ENCODE measurements around the gene ING4.

The ING4 gene

GRCh38 chr12:6699989-6700645 is 37.2 kb upstream of the ING4 start:
- no peak overlapping the region for H3K27ac ChIP-seq
- CTCF ChIA-PET: no interaction called here
- no peak for DNase-seq (ENCODE audit: low spot score)
- TF ChIP-seq, protein P1, sequence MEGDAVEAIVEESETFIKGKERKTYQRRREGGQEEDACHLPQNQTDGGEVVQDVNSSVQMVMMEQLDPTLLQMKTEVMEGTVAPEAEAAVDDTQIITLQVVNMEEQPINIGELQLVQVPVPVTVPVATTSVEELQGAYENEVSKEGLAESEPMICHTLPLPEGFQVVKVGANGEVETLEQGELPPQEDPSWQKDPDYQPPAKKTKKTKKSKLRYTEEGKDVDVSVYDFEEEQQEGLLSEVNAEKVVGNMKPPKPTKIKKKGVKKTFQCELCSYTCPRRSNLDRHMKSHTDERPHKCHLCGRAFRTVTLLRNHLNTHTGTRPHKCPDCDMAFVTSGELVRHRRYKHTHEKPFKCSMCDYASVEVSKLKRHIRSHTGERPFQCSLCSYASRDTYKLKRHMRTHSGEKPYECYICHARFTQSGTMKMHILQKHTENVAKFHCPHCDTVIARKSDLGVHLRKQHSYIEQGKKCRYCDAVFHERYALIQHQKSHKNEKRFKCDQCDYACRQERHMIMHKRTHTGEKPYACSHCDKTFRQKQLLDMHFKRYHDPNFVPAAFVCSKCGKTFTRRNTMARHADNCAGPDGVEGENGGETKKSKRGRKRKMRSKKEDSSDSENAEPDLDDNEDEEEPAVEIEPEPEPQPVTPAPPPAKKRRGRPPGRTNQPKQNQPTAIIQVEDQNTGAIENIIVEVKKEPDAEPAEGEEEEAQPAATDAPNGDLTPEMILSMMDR (conservative IDR thresholded peaks at IDR 0.05; ENCODE audit: low read depth): no peak
- POLR2A ChIA-PET (ENCODE audit: low non-redundant PET): interaction anchor here (0.6 kb wide), 2 partner anchors 248 to 307 kb away, joined by 4 to 6 read pairs; partner anchors contain the start of gene TAPBPL

GRCh38 chr12:6699259-6699988 is 36.5 kb upstream of the ING4 start:
- ChIA-PET POLR2A (ENCODE audit: low non-redundant PET) (no interaction called here), CTCF (interaction anchor here (0.6 to 1.6 kb wide), 3 partner anchors 26 to 85 kb away, joined by 4 to 9 read pairs (median 6); no protein-coding TSS in a partner anchor)
- H3K27ac ChIP-seq: no peak overlapping the region
- TF ChIP-seq, protein P1 (conservative IDR thresholded peaks at IDR 0.05; ENCODE audit: low read depth): no peak
- DNase-seq (ENCODE audit: low spot score): no peak

- POLR2A ChIA-PET (ENCODE audit: low non-redundant PET): no interaction called here
- TF ChIP-seq, protein P1 (conservative IDR thresholded peaks at IDR 0.05; ENCODE audit: low read depth): no peak
- DNase-seq (ENCODE audit: low spot score): no peak
- H3K27ac ChIP-seq: no peak overlapping the region
- CTCF ChIA-PET: interaction anchor here (0.6 to 1.6 kb wide), 6 partner anchors 27 to 400 kb away, joined by 3 to 9 read pairs (median 5); no protein-coding TSS in a partner anchor
These were observed 35.6 kb upstream of the ING4 start for GRCh38 chr12:6698352-6699046.

DNA sequence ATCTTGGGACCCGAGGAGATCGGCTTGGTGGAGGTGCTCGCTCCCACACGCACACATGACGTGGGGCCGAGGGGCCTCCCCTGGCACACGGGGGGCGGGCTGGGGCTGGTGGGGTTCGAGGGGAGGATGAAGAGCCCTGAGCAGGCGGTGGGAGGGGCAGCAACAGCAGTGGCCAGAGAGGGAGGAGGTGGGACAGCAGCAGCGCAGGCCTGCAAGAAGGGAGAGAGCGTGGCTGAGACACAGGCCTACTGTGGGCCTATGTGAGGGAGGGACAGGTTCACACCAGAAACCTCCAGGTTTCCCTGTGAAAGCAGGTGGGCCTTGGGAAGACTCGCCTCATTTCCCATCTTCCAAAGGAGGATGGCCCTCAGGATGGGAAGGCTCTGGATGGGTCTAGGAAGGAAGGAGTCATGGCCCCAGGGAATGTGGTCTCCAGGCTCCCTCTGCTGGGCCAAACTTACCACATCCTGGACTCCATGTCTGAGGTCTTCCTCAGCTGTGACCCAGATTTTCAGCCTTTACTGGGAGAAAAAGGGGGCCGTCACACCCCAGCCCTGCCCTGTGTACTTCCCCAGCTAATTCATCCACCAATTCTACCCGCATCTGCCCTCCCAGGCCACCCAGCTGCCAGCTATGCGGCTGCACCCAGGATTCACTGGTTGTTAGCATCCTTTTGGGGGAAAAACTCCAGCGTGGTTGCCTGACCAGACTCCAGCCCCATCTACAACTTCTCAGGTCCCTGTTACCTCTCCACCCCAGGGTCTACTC is 34.8 kb upstream of the ING4 start:
- ChIA-PET CTCF (interaction anchor here (0.6 to 1.6 kb wide), 4 partner anchors 80 to 399 kb away, joined by 3 to 9 read pairs (median 5); no protein-coding TSS in a partner anchor), POLR2A (ENCODE audit: low non-redundant PET) (no interaction called here)
- TF ChIP-seq, protein P1 (conservative IDR thresholded peaks at IDR 0.05; ENCODE audit: low read depth): no peak; the same call in 1 of the 2 replicates
- no peak overlapping the region for H3K27ac ChIP-seq
- peak; percentile 57 for DNase-seq (ENCODE audit: low spot score)

DNA sequence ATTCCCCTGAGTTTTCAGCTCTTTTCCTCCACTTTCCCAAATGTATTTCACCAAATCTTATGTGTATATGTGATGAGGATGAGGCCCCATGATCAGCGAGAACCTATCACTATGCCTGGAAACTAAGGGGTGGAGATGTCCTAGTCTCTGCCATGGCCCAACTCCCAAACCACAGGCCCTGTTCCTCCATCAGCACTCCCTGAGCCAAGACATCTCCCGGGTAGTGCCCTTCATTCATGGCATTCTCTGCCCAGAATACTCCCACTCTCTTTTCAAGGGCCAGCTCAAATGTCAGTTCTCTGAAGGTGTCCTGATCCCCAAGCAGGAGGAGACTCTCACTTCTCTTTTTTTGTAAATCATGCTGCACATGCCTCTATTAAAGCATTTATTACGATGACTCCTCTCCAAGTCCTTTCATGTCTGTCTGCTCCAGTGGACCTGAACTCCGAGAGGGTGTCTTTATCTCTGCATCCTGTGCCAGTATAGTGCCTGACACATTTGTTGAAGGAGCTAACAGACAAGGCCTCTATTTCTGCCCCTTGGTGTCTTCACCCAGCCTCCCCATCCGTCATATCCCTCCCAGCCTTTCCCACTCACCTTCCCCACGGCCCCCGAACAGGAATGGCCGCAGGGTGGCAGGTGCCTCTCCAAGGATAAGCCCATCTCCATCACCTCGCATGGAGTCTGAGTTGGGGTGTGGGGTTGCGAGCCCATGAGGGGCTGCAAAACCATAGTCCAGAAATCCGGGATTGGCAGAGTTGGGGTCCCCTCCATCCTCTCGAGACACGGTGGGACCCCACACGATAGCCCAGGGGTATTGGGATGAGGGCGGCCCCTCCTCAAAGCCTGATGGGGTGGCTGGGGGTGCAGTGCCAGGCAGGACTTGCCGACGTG is 34.0 kb upstream of the ING4 start:
- DNase-seq (ENCODE audit: low spot score): no peak
- H3K27ac ChIP-seq: no peak overlapping the region
- POLR2A ChIA-PET (ENCODE audit: low non-redundant PET): interaction anchor here (0.6 kb wide), 2 partner anchors 99 to 155 kb away, joined by 3 read pairs; no protein-coding TSS in a partner anchor
- TF ChIP-seq, protein P1 (conservative IDR thresholded peaks at IDR 0.05; ENCODE audit: low read depth): no peak
- CTCF ChIA-PET: interaction anchor here (0.5 kb wide), 1 partner anchor 15 kb away, joined by 3 read pairs; no protein-coding TSS in a partner anchor

Data from RWPE1 (cell line).